A549 (cell line): Measurements from ENCODE around the gene ITGA2B.

Experiments
- CBX2 ChIP-seq: fragments of 200-600 bp; sonication (generic); IDR thresholded peaks from 2 replicates; pipeline ENCODE4 v1.6.1; 2016; ENCODE audit warnings: low read depth, mild to moderate bottlenecking, borderline replicate concordance
- EP300 ChIP-seq, 2 experiments: fragments of >200 bp; sonication (Bioruptor Twin); formaldehyde crosslinking; IDR thresholded peaks; 2 replicates in 1 of 2; 3 replicates in 1 of 2; pipeline ENCODE4 v1.6.1; 2016 to 2017
- ESRRA ChIP-seq: fragments of 150-350 bp; IDR thresholded peaks from 2 replicates; pipeline ENCODE4 v1.6.1; 2014; ENCODE audit warnings: mild to moderate bottlenecking, low read length, borderline replicate concordance
- MAFK ChIP-seq: fragments of 450-650 bp; IDR thresholded peaks from 2 replicates; pipeline ENCODE4 v1.6.1; 2014; ENCODE audit not compliant: partially characterized antibody
- POLR2AphosphoS2 ChIP-seq: conservative IDR thresholded peaks from 2 replicates; pipeline ENCODE4 v1.6.1; 2012; ENCODE audit warnings: low read length, improper control_type of control experiment, inconsistent platforms
- TF ChIP-seq, protein P1 (sequence below): fragments of 450-650 bp; IDR thresholded peaks from 2 replicates; pipeline ENCODE4 v1.6.1; 2014; ENCODE audit warnings: antibody characterized with exemption
- TF ChIP-seq, protein P2 (sequence below): fragments of >200 bp; sonication (Bioruptor Twin); formaldehyde crosslinking; IDR thresholded peaks from 3 replicates; pipeline ENCODE4 v1.5.1; 2016

GRCh38 chr17:44356241-44356640, 33.2 kb downstream of the ITGA2B start:
- TF ChIP-seq POLR2AphosphoS2 = no peak
- TF ChIP-seq, protein P1, sequence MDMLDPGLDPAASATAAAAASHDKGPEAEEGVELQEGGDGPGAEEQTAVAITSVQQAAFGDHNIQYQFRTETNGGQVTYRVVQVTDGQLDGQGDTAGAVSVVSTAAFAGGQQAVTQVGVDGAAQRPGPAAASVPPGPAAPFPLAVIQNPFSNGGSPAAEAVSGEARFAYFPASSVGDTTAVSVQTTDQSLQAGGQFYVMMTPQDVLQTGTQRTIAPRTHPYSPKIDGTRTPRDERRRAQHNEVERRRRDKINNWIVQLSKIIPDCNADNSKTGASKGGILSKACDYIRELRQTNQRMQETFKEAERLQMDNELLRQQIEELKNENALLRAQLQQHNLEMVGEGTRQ = no peak
- TF ChIP-seq CBX2 = no peak
- TF ChIP-seq, protein P2, sequence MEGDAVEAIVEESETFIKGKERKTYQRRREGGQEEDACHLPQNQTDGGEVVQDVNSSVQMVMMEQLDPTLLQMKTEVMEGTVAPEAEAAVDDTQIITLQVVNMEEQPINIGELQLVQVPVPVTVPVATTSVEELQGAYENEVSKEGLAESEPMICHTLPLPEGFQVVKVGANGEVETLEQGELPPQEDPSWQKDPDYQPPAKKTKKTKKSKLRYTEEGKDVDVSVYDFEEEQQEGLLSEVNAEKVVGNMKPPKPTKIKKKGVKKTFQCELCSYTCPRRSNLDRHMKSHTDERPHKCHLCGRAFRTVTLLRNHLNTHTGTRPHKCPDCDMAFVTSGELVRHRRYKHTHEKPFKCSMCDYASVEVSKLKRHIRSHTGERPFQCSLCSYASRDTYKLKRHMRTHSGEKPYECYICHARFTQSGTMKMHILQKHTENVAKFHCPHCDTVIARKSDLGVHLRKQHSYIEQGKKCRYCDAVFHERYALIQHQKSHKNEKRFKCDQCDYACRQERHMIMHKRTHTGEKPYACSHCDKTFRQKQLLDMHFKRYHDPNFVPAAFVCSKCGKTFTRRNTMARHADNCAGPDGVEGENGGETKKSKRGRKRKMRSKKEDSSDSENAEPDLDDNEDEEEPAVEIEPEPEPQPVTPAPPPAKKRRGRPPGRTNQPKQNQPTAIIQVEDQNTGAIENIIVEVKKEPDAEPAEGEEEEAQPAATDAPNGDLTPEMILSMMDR = no peak
- no peak for TF ChIP-seq MAFK
- no peak for TF ChIP-seq ESRRA
- TF ChIP-seq EP300 (IDR thresholded peaks at IDR 0.05) = no peak
